Dermis lymphatic vessel endothelial cell (primary cell): ENCODE results near the gene DNASE1L2. TPM values are rescaled to one million over a fixed set of nuclear protein-coding genes. Genes with fewer than 3 reads are reported as not detected.

ENCODE experiments used
- total RNA-seq: library from RNA; depleted of rRNA; stranded (reverse); fragments of >200 nt; gene quantifications from 2 replicates; pipeline ENCODE4 v1.2.1, GENCODE V29; 2014

DNASE1L2 gene
- total RNA-seq, result 0.22 and 0.26 TPM in 2 replicates

GRCh38 chr16:2236337-2237101, at the start of gene DNASE1L2:
DNASE1L2 (plus strand) TSS chr16:2236444; CDS start chr16:2236817, 373 bp downstream.

GRCh38 chr16:2196162-2196980, 39.9 kb upstream of the DNASE1L2 start, which contains the start of gene CASKIN1:
CASKIN1 (minus strand) TSS chr16:2196605; CDS start chr16:2196432, 173 bp downstream.

GRCh38 chr16:2205104-2205966, 30.9 kb upstream of the DNASE1L2 start, which contains the start of gene MLST8:
MLST8 (plus strand) TSS chr16:2205454; CDS start chr16:2206086, 632 bp downstream.

GRCh38 chr16:2210386-2211365, 25.6 kb upstream of the DNASE1L2 start, which contains the start of gene BRICD5:
BRICD5 (minus strand) TSS chr16:2210863; CDS start chr16:2210833, 30 bp downstream.

GRCh38 chr16:2214719-2214968, 21.6 kb upstream of the DNASE1L2 start, which contains the start of gene PGP:
PGP (minus strand) TSS chr16:2214840; CDS start chr16:2214777, 63 bp downstream.

GRCh38 chr16:2223221-2223941, 12.9 kb upstream of the DNASE1L2 start, which contains the start of gene E4F1:
E4F1 (plus strand) TSS chr16:2223591; CDS start chr16:2223614, 23 bp downstream.

GRCh38 chr16:2251296-2252111, 15.3 kb downstream of the DNASE1L2 start, which contains the start of gene ECI1:
ECI1 (minus strand) TSS chr16:2251587; CDS start chr16:2251566, 21 bp downstream.

GRCh38 chr16:2267913-2268666, 31.8 kb downstream of the DNASE1L2 start, which contains the start of gene RNPS1:
RNPS1 (minus strand) TSS chr16:2268126; CDS start chr16:2264643, 3,483 bp downstream.

Other genes with a start within 250 kb of the DNASE1L2 start
- gene SYNGR3, start 246.5 kb upstream of the DNASE1L2 start, total RNA-seq, result 1.2 and 2.2 TPM in 2 replicates
- 8.1 and 8.8 TPM in 2 replicates for gene ZNF598, start 226.6 kb upstream of the DNASE1L2 start, total RNA-seq
- gene NPW, start 216.7 kb upstream of the DNASE1L2 start, total RNA-seq, result 0.43 and 0.52 TPM in 2 replicates
- gene NHERF2, start 209.5 kb upstream of the DNASE1L2 start, total RNA-seq, result 40.3 and 40.6 TPM in 2 replicates
- 25.9 and 29.7 TPM in 2 replicates for gene NTHL1, start 188.6 kb upstream of the DNASE1L2 start, total RNA-seq
- 27.5 and 28.2 TPM in 2 replicates for gene TSC2, start 188.5 kb upstream of the DNASE1L2 start, total RNA-seq
- gene PKD1, start 100.5 kb upstream of the DNASE1L2 start, total RNA-seq, result 18.9 and 20.3 TPM in 2 replicates
- 0.26 and 0.65 TPM in 2 replicates for gene RAB26, start 87.8 kb upstream of the DNASE1L2 start, total RNA-seq
- 54.2 and 60.4 TPM in 2 replicates for gene TRAF7, start 80.7 kb upstream of the DNASE1L2 start, total RNA-seq
- 0.17 and 0.43 TPM in 2 replicates for gene CASKIN1, start 39.8 kb upstream of the DNASE1L2 start, total RNA-seq
- gene MLST8, start 31.0 kb upstream of the DNASE1L2 start, total RNA-seq, result 10.6 and 10.7 TPM in 2 replicates
- 1.1 and 1.7 TPM in 2 replicates for gene BRICD5, start 25.6 kb upstream of the DNASE1L2 start, total RNA-seq
- 5.9 and 9.1 TPM in 2 replicates for gene PGP, start 21.6 kb upstream of the DNASE1L2 start, total RNA-seq
- 20.9 and 22.1 TPM in 2 replicates for gene E4F1, start 12.9 kb upstream of the DNASE1L2 start, total RNA-seq
- 27.7 and 31.9 TPM in 2 replicates for gene ECI1, start 15.1 kb downstream of the DNASE1L2 start, total RNA-seq
- gene RNPS1, start 31.7 kb downstream of the DNASE1L2 start, total RNA-seq, result 29.7 and 44.9 TPM in 2 replicates
- 11.4 and 20.8 TPM in 2 replicates for gene ABCA3, start 104.3 kb downstream of the DNASE1L2 start, total RNA-seq
- gene CCNF, start 193.0 kb downstream of the DNASE1L2 start, total RNA-seq, result 7.0 and 9.1 TPM in 2 replicates
- gene TEDC2, start 223.7 kb downstream of the DNASE1L2 start, total RNA-seq, result 1.7 and 2.1 TPM in 2 replicates
- 0.09 TPM in 1 of 2 replicates, not detected in the other for gene NTN3, start 234.9 kb downstream of the DNASE1L2 start, total RNA-seq
- 5.9 and 8.1 TPM in 2 replicates for gene TBC1D24, start 238.7 kb downstream of the DNASE1L2 start, total RNA-seq